NOMO-1 (cell line): ENCODE results near the gene SLC7A6OS.

Experiments used
- DNase-seq, 2 experiments: peaks; one replicate each; lab custom pipeline; 2025; ENCODE audit not compliant: unreplicated experiment in 2 of 2; lab: John Stamatoyannopoulos, UW

SLC7A6OS gene

DNA sequence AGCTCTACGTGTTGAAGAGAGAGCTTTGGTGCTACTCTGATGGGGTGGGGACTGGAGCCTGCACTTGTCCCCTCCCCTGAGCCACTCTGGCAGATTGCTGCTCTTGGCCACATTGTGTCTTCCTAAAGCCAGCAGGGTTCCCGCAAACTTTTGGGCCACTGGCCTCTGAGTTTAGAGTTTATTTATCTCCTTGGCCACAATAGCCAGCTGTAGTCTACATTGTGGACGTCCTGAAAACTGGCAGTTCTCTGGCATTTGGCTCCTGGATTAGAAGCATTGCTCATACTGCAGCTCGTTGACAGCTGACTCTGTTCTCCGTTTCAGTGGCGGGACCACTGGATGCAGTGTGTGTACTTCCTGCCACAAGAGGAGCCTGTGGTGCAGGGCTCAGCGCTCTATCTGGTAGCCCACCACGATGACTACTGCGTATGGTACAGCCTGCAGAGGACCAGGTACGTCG lies 34.6 kb upstream of the SLC7A6OS start:
- DNase-seq: no peak

- DNase-seq: no peak
Observed at GRCh38 chr16:68344252-68344651, 33.5 kb upstream of the SLC7A6OS start.

DNA sequence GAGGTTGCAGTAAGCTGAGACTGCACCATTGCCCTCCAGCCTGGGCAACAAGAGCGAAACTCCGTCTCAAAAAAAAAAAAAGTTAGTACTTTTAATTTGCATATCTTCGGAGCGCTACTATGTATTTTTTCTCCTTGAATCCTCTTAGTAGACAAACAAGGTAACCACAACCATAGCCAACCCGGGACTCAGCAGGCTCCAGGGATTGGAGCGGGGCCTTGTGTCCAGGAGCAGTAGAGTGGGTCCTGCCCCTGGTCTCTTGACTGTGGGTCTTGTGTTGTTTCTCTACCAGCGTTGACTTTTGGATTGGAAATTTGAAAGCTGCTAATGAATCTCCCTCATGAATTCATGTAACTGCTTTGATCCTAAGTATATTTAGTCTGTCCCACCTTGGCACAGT lies 32.4 kb upstream of the SLC7A6OS start:
- no peak for DNase-seq

DNA sequence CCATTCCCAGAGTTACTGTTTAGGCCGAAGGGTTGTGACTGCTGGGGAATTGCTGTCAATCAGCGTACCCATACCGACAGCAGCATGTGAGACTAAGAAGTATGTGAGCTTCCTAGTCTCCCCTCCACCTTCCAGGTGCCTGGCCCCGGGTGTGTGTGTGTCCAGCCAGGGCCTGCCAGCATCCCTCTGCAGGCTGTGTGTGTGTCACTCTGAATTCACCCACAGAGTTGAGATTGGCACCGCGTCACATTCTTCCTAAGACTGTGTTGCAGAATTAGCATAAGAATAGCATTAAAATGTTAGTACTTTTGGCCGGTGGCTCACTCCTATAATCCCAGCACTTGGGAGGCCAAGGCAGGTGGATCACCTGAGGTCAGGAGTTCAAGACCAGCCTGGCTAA lies 31.9 kb upstream of the SLC7A6OS start:
- no peak for DNase-seq

DNA sequence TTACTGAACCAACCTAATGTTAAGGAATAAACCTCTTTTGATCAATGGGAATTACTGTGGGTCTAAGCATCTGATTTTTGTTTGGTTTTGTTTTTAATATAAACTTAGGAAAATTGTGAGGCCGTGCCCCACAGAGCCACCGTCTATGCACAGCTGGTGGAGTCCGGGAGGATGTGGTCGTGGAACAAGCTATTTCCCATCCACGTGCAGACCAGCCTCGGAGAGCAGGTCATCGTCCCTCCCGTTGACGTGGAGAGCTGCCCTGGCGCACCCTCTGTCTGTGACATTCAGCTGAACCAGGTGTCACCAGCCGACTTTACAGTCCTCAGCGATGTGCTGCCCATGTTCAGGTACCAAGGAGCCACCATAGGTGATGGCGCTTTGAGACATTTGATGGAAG lies 28.5 kb upstream of the SLC7A6OS start:
- DNase-seq: no peak

DNA sequence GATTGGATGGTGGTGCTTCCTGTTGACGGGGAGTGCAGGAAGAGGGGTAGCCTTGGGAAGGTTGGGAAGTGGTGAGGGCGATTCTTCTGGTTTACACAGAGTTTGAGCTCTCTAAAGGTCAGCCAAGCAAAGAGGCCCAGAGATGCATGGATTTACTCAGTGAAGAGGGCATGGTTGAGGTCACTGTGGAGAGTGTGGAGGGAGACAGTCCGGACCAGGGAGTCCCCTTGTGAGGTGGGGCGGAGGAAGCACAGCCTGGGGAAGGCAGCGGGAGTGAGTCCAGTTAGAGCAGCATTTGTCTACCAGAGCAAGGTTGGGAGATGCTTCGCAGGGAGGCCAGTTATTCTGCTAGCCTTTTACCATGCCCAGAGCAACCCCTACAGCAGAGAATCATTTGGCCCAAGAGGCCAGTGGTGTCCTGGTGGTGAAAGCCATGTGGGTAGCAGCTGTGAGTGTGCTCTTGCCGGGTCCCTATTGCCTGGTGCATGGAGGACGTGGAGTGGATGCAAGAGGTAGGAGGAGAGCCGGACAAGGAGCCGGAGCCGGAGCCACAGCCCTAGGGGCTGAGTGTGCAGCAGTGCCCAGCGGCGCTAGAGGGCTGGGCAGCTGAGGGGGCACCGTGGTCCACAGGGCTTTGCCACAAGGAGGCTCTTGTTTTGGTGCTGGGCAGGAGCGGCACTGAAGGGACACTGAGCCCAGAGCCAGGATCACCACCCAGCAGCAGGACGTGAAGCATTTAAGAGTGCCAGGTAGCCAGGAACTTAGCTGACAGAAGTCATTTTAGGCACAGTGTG lies 27.8 kb upstream of the SLC7A6OS start:
- no peak for DNase-seq

- no peak for DNase-seq
Observed at GRCh38 chr16:68335175-68335574, 24.4 kb upstream of the SLC7A6OS start.

GRCh38 chr16:68332411-68333121 lies 21.8 kb upstream of the SLC7A6OS start:
- DNase-seq: peak; percentile 70 to 88

DNA sequence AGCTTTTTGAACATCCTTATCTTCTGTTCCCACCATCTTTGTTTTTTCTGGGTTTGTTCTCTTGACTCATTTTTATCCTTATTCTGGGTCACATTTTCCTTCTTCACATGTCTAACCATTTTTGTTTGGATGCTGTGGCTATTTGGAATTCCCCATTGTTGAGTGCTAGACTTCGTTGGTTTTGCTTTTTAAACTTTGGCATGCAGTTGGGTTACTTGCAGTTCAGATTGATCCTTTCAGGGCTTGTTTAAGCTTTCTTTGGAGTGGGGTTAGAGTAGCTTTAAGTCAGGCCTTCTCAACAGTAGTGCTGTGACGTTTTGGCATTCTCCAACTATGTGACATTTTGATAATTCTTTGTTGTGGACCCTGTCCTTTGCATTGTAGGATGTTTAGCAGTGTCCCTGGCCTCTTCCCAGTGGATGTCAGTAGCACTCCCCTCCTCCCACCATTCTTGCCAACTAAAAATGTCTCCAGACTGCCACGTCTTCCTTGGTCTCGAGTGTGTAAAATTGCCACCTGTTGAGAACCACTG lies 21.2 kb upstream of the SLC7A6OS start:
- no peak for DNase-seq

DNA sequence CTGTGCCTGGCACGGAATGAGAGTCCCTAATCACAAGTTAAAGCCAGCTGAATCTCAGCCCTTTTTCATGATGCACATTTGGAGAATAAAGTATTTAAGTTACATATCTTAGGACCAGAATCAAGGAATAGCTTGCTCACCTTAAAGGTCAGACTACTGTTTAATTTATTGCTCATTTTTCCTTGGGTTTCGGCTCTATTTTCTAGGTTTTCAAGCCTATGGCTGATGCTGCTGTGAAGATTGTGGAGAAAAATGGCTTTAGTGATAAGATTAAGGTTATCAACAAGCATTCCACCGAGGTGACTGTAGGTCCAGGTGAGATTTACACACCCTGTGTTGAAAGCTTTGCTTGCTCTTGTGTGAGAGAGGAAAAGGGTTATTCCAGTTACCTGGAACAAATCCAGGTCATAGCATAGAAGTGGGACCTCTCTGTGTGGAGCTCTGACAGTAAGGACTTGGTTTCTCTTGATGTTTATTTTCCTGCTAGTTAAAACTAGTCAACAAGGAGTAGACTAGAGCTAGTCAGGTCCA lies 18.2 kb upstream of the SLC7A6OS start:
- no peak for DNase-seq

GRCh38 chr16:68328151-68328859 lies 17.6 kb upstream of the SLC7A6OS start:
- DNase-seq: peak; percentile 45 to 58

GRCh38 chr16:68324780-68325357 lies 14.1 kb upstream of the SLC7A6OS start:
- DNase-seq: no peak

- DNase-seq: no peak
Observed at GRCh38 chr16:68324336-68324735, 13.6 kb upstream of the SLC7A6OS start.

GRCh38 chr16:68319185-68319908 lies 8.6 kb upstream of the SLC7A6OS start:
- DNase-seq: no peak

DNA sequence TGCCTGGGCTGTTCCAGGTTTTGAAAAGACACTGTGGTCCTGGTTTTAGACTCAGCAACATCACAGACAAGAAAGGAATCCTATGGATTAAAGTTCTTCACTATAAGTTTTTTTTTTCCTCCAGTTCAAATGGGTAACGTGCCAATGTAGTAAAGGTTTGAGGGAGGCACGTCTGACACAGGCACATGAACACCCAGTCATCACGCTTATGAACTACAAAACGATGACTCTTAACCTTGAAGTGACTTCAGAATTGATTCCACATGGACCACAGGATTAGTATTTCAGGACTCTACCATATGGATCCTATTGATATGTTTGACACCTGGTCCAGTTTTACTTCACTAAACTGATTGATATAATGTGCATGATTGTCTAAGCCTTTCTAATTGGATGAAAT lies 2.4 kb upstream of the SLC7A6OS start:
- no peak for DNase-seq

- DNase-seq: no peak
Observed at GRCh38 chr16:68310437-68310773, 341 bp downstream of the SLC7A6OS start.

- DNase-seq: peak in 1 of 2 experiments; percentile 2
Observed at GRCh38 chr16:68309799-68310198, 947 bp downstream of the SLC7A6OS start.

DNA sequence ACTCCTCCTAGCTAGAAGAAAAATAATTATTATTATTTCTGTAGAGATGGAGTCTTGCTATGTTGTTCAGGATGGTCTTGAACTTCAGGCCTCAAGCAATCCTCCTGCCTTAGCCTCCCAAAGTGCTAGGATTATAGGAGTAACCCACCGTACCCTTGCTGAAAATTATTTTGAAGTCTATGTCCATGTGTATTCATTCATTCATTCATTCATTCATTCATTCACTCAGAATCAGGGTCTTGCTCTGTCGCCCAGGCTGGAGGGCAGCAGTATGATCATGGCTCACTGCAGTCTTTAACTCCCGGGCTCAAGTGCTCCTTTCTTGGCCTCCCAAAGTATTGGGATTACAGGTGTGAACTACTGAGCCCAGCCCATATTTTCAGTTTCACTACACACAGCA lies 4.1 kb downstream of the SLC7A6OS start:
- DNase-seq: no peak

- no peak for DNase-seq
Observed at GRCh38 chr16:68300734-68301459, 9.8 kb downstream of the SLC7A6OS start.
